Ishikawa (cell line): ENCODE measurements around the gene ATF3.

ENCODE experiments used
- CREB1 ChIP-seq: IDR thresholded peaks from 2 replicates; pipeline ENCODE4 v1.6.1; 2012; ENCODE audit warnings: low read depth
- EGR1 ChIP-seq: IDR thresholded peaks from 2 replicates; pipeline ENCODE4 v1.6.1; 2012
- EP300 ChIP-seq: IDR thresholded peaks from 2 replicates; pipeline ENCODE4 v1.6.1; 2012; ENCODE audit warnings: borderline replicate concordance
- NFIC ChIP-seq: IDR thresholded peaks from 2 replicates; pipeline ENCODE4 v1.6.1; 2012
- RAD21 ChIP-seq: IDR thresholded peaks from 2 replicates; pipeline ENCODE4 v1.6.1; 2012; ENCODE audit warnings: low read depth
- TAF1 ChIP-seq: IDR thresholded peaks from 2 replicates; pipeline ENCODE4 v1.6.1; 2012; ENCODE audit warnings: low read depth, mild to moderate bottlenecking
- TEAD4 ChIP-seq: IDR thresholded peaks from 2 replicates; pipeline ENCODE4 v1.6.1; 2012
- YY1 ChIP-seq: IDR thresholded peaks from 2 replicates; pipeline ENCODE4 v1.6.1; 2012; ENCODE audit warnings: low read depth
- ZBTB7A ChIP-seq: IDR thresholded peaks from 2 replicates; pipeline ENCODE4 v1.6.1; 2012; ENCODE audit warnings: low read depth
- TF ChIP-seq, protein P1 (sequence below): IDR thresholded peaks from 2 replicates; pipeline ENCODE4 v1.6.1; 2012
- TF ChIP-seq, protein P2 (sequence below): IDR thresholded peaks from 2 replicates; pipeline ENCODE4 v1.6.1; 2012
- TF ChIP-seq, protein P3 (sequence below): IDR thresholded peaks from 2 replicates; pipeline ENCODE4 v1.6.1; 2012; ENCODE audit warnings: low read depth, mild to moderate bottlenecking

DNA sequence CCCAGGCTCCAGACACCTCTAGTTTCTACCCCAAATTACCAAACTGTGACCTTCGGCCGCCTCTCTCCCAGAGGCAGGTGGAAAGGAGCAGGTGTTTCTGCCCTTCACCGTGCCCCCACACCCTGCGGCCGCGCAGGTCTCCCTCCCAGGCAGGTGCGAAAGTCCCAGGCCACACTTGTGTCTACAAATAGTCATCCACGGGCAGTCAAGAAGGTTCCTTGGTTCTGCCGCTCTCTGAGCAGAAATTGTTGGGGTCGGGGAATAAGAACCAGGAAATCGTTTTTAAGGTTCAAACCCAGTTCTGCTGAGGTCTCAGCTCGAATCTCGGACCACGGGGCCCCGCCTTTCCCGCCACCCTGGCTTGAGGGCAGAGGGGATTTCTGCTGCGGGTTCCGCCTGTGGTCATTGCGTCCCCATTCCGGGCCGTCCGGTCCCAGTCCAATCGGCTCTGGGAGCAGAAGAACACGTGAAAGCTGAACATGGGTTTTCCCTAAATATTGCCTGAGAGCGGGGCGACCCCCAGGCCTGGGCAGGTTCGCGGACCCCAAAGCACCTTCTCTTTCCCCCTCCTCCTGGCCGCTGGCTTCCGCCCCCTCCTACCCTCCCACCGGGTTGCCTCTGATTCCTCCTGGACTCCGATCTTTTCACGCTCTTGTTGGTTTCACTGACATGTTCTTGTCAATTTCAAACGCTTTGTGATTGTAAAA is 1.2 kb upstream of the ATF3 start:
- TF ChIP-seq EGR1 (no peak), CREB1 (no peak), EP300 (no peak), TAF1 (no peak), ZBTB7A (no peak; the same call in 1 of the 2 replicates), RAD21 (no peak), NFIC (no peak), TEAD4 (no peak), YY1 (no peak)
- TF ChIP-seq, protein P1, sequence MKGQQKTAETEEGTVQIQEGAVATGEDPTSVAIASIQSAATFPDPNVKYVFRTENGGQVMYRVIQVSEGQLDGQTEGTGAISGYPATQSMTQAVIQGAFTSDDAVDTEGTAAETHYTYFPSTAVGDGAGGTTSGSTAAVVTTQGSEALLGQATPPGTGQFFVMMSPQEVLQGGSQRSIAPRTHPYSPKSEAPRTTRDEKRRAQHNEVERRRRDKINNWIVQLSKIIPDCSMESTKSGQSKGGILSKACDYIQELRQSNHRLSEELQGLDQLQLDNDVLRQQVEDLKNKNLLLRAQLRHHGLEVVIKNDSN = no peak
- TF ChIP-seq, protein P2, sequence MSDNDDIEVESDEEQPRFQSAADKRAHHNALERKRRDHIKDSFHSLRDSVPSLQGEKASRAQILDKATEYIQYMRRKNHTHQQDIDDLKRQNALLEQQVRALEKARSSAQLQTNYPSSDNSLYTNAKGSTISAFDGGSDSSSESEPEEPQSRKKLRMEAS = no peak; the same call in 1 of the 2 replicates
- TF ChIP-seq, protein P3, sequence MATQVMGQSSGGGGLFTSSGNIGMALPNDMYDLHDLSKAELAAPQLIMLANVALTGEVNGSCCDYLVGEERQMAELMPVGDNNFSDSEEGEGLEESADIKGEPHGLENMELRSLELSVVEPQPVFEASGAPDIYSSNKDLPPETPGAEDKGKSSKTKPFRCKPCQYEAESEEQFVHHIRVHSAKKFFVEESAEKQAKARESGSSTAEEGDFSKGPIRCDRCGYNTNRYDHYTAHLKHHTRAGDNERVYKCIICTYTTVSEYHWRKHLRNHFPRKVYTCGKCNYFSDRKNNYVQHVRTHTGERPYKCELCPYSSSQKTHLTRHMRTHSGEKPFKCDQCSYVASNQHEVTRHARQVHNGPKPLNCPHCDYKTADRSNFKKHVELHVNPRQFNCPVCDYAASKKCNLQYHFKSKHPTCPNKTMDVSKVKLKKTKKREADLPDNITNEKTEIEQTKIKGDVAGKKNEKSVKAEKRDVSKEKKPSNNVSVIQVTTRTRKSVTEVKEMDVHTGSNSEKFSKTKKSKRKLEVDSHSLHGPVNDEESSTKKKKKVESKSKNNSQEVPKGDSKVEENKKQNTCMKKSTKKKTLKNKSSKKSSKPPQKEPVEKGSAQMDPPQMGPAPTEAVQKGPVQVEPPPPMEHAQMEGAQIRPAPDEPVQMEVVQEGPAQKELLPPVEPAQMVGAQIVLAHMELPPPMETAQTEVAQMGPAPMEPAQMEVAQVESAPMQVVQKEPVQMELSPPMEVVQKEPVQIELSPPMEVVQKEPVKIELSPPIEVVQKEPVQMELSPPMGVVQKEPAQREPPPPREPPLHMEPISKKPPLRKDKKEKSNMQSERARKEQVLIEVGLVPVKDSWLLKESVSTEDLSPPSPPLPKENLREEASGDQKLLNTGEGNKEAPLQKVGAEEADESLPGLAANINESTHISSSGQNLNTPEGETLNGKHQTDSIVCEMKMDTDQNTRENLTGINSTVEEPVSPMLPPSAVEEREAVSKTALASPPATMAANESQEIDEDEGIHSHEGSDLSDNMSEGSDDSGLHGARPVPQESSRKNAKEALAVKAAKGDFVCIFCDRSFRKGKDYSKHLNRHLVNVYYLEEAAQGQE = no peak
